ENCODE results near the gene IMPA2.

Gene IMPA2

DNA sequence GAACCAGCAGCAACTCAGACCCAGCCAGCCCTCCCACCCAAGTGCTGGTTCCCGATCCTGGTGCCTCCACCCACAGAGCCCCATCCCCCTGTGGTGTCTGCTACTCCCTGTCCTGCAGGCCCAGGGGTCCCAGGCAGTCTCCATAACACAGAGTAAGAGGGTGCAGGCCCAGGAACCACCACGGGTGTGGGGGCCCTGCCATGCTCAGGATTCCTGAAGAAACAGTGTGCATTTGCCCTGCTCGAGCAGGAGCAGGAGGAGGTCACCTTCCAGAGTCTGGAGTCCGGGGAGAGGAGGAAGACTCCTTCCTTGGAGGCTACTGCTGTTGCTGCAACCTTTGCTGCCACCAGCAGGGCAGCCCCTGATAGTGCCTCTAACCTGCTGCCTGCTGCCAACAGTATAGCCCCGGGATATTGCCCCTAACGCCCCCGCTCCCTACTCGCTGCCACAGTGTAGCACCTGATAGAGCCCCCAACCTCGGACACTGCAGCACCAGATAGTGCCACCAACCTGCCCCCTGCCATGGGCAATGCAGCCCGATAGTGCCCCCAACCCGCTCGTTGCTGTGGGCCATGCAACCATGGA lies 65.5 kb downstream of the IMPA2 start:
- no peak for DNase-seq (ENCODE audit: low spot score)

GRCh38 chr18:12048010-12048826 lies 66.9 kb downstream of the IMPA2 start:
- TF ChIP-seq CTCF (IDR thresholded peaks at IDR 0.05; ENCODE audit: extremely low read depth, missing control alignments) = no peak
- DNase-seq (ENCODE audit: low spot score) = no peak

More for the DNA sequence above, 65.5 kb downstream of the IMPA2 start:
- no peak for TF ChIP-seq CTCF (IDR thresholded peaks at IDR 0.05; ENCODE audit: extremely low read depth, missing control alignments)

DNA sequence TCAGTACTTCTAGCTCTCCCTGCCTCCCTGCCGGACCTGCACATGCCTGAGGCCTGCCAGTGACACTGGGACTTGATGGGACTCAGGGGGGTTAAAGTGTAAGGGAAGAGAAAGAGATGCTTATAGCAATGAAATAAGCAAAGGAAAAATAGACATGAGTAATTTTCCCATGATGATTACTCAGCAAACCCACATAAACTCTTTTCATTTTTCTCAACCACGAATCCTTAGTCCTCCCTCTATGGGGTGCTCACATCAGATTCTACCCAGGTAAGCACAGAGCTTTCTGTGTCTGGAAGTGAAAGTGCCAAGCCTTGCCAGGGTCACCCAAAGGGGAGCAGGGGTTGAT lies 67.5 kb downstream of the IMPA2 start:
- no peak for DNase-seq (ENCODE audit: low spot score)
- TF ChIP-seq CTCF (IDR thresholded peaks at IDR 0.05; ENCODE audit: extremely low read depth, missing control alignments) = no peak

GRCh38 chr18:12049978-12050811 lies 68.9 kb downstream of the IMPA2 start:
- DNase-seq (ENCODE audit: low spot score) = peak; percentile 58
- no peak for TF ChIP-seq CTCF (IDR thresholded peaks at IDR 0.05; ENCODE audit: extremely low read depth, missing control alignments)

DNA sequence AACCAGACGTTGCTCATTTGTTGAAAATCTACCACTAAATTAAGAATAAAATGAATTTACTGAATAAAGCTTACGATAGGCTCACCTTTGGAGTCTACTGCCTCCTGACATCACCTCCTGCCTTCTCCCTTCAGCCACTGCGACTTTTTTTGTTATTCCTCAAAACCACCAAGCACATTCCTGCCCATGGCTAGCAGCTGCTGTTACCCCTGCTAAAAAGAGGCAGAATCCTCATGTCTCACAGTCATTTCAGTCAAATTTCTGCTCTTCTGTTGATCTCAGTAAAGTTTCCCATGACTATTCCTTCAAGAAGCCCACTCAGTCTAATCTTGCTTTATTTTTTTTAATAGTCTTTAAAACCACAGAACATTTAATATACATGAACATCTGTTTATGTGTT lies 71.6 kb downstream of the IMPA2 start:
- DNase-seq (ENCODE audit: low spot score) = no peak

GRCh38 chr18:12053289-12053688 lies 72.0 kb downstream of the IMPA2 start:
- DNase-seq (ENCODE audit: low spot score) = peak; percentile 60
- no peak for TF ChIP-seq CTCF (IDR thresholded peaks at IDR 0.05; ENCODE audit: extremely low read depth, missing control alignments)

More for the DNA sequence above, 71.6 kb downstream of the IMPA2 start:
- no peak for TF ChIP-seq CTCF (IDR thresholded peaks at IDR 0.05; ENCODE audit: extremely low read depth, missing control alignments)

Data from GM20000 (cell line).